ENCODE measurements around the gene CSAD. TPM values are rescaled to one million over a fixed set of nuclear protein-coding genes. Genes with fewer than 3 reads are reported as not detected.
"Not testable (repeated sequence)": the region's sequence is repeated elsewhere in the genome, so short reads cannot be mapped to it uniquely, and the experiment has no call there.

Gene CSAD
- polyA plus RNA-seq, 3 donors, result 36.9 to 113 (median 106) TPM

GRCh38 chr12:53182903-53183302, 2.2 kb upstream of the CSAD start:
- no peak for DNase-seq

DNA sequence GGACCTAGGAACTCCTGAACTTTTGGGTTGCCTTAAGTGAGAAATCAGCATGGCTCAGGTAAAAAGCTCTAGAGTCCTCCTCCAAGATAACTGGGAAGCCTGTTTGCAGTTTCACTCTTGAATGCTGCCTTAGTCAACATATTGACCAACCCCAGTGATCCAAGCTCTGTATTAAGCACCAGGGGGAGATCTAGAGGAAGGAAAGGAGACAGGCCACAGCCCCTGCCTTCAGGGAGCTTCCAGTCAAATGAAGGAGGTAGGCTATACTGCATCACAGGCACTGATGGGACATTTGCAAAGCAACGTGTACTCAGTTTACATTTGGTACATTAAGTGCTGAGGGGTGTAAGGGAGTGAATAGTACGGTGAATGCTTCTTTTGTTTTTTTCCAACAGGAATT, 1.2 kb upstream of the CSAD start:
- DNase-seq, result no peak

DNA sequence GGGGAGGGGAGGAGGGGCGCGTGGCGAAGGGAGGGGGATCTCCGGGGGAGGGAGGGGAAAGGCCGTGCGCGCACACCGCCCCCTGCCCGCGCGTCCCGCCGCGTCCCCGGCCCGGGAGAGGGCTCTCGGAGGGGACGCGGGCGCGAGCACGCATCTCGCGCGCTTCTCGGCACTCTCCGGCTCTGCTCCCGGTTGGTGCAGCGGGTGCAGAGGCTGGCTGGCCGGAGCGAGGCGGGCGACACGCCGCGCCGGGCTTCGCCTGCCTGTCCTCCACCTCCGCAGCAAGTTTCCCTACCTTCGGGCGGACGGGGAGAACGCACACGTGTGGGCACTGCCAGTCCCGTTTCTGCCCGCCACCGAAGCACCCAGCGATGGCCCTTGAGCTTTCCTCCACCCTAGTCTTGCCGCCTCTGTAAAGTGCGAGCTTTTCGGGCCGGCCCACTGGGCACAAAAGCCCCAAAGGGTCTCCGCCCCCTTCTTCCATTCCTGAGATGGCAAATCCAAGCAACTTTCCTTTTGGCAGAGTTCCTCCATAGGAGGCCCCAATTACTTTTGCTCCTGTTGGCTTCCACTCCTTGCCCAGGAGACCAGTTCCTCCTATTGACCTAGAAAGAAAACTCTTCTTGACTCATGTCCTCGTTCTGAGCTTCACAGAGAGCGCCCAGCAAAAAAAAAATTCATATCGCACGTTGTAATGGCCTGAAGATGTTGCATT, 363 bp upstream of the CSAD start:
- DNase-seq, result peak; percentile 81

GRCh38 chr12:53179687-53180219, 972 bp downstream of the CSAD start:
- no peak for DNase-seq

DNA sequence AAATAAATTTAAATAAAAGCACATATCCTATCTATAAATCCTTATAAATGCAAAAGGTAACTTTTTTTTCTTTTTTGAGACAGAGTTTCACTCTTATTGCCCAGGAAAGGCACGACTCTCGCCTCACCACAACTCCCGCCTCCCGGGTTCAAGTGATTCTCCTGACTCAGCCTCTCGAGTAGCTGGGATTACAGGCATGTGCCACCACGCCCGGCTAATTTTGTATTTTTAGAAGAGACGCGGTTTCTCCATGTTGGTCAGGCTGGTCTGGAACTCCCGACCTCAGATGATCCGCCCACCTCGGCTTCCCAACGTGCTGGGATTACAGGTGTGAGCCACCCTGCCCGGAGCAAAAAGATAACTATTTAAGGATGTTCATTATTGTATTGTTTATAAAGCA, 1.9 kb downstream of the CSAD start:
- not testable (repeated sequence) for DNase-seq

GRCh38 chr12:53177447-53177846, 3.3 kb downstream of the CSAD start:
- DNase-seq, result not testable (repeated sequence)

DNA sequence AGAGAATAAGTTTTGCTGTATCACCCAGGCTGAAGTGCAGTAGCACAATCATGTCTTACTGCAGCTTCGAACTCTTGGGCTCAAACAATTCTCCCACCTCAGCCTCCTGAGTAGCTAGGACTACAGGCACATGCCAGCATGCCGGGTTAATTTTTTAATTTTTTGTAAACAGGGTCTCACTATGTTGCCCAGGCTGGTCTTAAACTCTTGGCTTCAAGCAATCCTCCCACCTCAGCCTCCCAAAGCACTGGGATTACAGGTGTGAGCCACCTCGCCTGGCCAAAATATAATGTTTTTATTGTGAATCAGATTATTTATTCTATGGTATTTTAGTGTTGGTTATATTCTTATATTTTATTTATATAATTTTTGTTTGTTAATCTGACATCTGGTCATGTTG, 4.0 kb downstream of the CSAD start:
- DNase-seq, result no peak

DNA sequence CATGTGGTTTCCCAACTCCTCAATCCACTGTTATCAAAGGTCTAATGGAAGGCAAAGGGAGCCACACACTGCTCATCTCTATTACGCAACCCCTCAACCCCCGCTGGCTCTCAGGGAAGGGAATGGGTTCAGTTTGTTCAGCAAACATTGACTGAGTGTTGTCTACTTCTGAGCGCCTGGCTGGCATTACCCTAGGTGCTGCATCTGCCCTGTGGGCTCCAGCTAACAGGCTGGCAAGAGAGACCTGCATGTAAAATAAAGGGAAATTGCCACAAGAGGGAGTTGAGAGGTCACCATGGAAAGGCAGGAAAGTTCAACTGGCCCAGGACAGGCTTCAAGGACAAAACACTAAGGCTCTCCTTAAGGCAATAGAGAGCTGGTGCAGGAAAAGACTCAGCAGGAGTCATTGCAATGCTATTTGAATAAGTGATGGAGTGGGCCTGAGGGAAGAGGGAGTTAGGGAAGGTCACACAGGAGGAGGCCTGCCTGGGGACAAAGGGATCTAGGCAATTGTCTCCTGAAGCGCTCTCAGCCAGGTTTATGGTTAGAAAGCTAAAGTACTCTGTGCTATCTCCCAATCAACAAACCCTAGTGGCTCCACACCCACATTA, 5.7 kb downstream of the CSAD start:
- no peak for DNase-seq

DNA sequence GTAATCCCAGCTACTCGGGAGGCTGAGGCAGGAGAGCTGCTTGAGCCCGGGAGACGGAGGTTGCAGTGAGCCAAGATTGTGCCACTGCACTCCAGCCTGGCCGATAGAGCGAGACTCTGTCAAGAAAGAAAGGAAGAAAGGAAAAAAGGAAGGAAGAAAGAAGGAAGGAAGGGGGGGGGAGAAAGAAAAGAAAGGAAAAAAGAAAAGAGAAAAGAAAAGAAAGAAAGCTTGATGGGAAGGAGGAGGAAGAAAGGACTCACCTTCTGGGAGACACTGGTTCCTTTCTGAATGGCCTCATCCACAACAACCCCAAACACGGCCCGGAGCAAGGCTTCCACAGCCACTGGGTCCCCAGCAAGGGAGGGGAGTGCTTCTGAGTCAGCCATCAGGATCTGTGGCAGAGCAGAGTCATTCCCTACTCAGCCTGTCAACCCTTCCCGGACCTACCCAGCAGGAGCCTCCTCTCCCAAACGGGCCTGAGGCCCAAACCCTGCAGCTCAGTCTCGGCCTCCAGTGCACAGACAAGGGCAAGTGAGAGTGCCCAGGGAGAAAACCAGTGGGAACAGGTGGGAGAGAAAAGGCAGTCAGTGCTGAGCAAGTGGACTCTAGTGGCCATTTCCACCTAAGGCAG, 7.5 kb downstream of the CSAD start:
- no peak for DNase-seq

DNA sequence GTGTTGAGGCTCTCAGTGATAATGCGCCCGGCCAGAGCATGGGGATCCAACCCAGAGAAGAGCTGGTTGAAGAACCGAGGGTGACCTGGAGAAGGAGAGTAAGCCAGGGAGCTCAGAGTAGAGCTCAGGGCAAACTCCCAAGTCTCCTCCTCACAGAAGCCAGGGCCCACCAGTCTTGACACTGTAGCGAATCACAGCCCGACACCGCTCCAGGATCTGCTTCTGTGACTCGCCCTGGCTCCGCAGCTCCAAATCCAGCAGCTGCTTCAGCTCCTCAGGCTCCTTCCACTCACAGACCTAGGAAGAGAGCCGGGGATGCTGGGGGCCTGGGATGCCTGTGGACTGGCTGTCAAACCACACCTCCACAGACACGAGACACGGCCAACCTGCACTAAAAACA, 8.4 kb downstream of the CSAD start:
- DNase-seq, result no peak

DNA sequence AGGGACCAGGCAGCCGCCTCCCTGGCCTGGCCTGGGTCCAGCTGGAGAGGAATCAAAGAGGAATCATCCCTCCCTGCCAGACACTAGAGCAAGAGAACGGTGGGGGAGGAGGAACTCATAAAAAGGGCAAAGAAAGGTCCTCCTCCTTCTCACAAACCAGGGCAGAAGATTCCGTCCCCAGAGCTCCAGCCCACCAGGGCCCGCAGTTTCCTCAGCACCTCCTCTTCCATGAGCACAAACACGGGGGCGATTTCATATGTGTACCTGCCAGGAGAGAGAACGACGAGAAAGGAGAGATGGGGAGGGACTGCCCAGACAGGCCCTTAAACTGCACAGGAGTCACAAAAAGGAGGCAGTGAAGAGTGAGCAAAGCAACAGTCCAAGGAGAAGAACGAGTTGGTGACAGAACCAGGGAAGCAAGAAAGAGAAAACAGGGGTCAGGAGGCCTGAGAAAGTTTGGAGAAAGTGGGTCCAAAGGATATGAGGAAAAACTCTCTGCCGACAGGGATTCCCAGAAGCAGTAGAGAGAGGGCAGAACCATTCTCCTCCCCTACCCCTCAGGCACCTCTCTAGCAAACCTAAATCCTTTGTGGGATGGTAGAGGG, 8.9 kb downstream of the CSAD start:
- DNase-seq, result peak; percentile 34

DNA sequence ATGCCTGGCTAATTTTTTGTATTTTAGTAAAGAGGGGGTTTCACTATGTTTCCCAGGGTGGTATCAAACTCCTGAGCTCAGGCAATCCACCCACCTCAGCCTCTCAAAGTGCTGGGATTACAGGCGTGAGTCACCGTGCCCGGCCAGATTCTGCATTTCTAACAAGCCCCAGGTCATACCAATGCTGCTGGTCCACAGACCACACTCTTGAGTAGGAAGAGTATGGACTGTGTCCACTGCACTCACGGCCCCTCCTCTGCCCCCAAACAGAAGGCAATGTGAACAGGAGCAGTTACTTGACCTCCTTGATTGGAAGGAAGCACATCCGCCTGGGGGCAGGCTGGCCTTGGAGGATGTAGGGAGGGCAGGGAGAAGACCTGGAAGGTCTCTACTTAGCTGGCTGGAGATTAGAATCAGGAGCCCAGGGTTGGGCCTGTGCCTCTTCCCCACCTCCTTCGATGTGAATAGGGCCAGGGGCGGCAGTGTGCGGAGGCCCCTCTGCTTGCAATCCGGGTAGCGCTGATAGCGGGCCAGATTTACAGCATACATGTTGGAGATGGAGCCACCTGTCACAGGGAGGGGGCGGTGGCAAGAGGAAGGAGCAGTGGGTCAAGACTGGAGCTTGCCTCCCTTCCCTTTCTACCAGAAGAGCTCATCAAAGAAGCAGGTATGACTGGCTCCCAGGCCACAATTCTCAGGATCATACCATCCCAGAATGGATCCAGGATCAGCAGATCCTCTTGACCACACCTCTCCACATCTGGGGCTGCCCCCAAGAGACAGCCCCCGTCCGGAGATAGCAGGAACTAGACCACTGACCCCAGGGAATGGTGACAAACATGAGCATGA, 9.6 kb downstream of the CSAD start:
- no peak for DNase-seq

GRCh38 chr12:53170215-53170614, 10.5 kb downstream of the CSAD start:
- no peak for DNase-seq

DNA sequence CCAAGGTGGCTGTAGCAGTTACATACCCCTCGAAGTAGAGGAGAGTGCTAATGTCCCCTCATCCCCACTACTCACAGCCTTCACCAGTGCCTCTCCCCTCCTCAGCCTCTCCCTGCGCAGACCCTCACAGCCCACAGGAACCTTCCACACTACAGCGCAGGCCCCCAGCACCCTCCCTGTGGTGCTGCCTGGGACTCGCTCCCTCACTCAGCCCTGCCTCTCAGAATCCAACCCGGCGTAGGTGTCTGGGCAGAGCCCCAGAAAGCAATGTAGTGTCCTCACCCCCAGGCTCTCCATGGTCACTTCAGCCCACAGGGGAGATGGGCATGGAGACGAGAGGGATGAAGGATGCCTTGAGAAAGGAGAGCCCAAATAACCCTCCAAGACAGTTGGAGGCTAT, 11.1 kb downstream of the CSAD start:
- no peak for DNase-seq

- DNase-seq, result no peak
Observed at GRCh38 chr12:53166837-53167236, 13.9 kb downstream of the CSAD start.

DNA sequence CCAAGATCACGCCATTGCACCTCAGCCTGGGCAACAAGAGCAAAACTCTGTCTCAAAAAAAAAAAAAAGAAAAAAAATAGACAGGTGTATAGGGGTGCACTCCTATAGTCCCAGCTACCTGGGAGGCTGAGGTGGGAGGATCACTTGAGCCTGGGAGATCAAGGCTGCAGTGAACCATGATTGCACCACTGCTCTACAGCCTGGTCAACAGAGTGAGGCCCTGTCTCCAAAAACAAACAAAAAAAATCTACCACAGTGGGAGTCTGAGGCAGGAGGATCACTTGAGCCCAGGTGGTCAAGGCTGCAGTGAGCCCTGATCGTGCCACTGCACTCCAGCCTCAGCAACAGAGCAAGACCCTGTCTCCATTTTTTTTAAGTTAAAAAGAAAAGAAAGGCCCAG, 17.7 kb downstream of the CSAD start:
- not testable (repeated sequence) for DNase-seq

- DNase-seq, result no peak
Observed at GRCh38 chr12:53161119-53161911, 19.4 kb downstream of the CSAD start.

GRCh38 chr12:53160673-53161072, 20.1 kb downstream of the CSAD start:
- DNase-seq, result no peak

- no peak for DNase-seq
Observed at GRCh38 chr12:53160000-53160399, 20.7 kb downstream of the CSAD start.

GRCh38 chr12:53159195-53159839, 21.4 kb downstream of the CSAD start:
- peak; percentile 65 for DNase-seq

Measured in renal pelvis (tissue), 4 donors.